Measurements from ENCODE around the gene ADAT3. TPM values are rescaled to one million over a fixed set of nuclear protein-coding genes. Genes with fewer than 3 reads are reported as not detected.
"Not testable (repeated sequence)": the region's sequence is repeated elsewhere in the genome, so short reads cannot be mapped to it uniquely, and the experiment has no call there.

ADAT3 gene
- total RNA-seq, 1 experiment from 2014 or later: 6.9 TPM

GRCh38 chr19:1880611-1881392 is 24.4 kb upstream of the ADAT3 start:
- intact Hi-C loops (cut with micrococcal nuclease): no loop called here
- peaks cover 6% of the 10 kb centered on the region for H3K36me3 Mint-ChIP-seq (ENCODE audit: insufficient read depth, unreplicated experiment)
- BruUV-seq (replicated peaks): no TSS peak
- POLR2A ChIA-PET: no interaction called here
- H3K4me3 Mint-ChIP-seq (ENCODE audit: unreplicated experiment): no peak overlapping the region
- peaks cover 22% of the 10 kb centered on the region for H3K4me1 Mint-ChIP-seq (ENCODE audit: insufficient read depth, unreplicated experiment)
- no peaks in the 10 kb centered on the region for H3K9me3 Mint-ChIP-seq (ENCODE audit: unreplicated experiment)
- CTCF ChIA-PET: no interaction called here
- TF ChIP-seq CTCF (IDR thresholded peaks at IDR 0.05; ENCODE audit: unreplicated experiment): no peak
- no peak for DNase-seq (ENCODE audit: unreplicated experiment)
- H3K27ac Mint-ChIP-seq (ENCODE audit: low read depth, unreplicated experiment): no peak overlapping the region
- H3K27me3 Mint-ChIP-seq (ENCODE audit: insufficient read depth, unreplicated experiment): no peaks in the 10 kb centered on the region

GRCh38 chr19:1881393-1882088 is 23.7 kb upstream of the ADAT3 start:
- H3K27me3 Mint-ChIP-seq (ENCODE audit: insufficient read depth, unreplicated experiment); CTCF ChIA-PET; H3K27ac Mint-ChIP-seq (ENCODE audit: low read depth, unreplicated experiment); BruUV-seq (replicated peaks); H3K4me3 Mint-ChIP-seq (ENCODE audit: unreplicated experiment); H3K36me3 Mint-ChIP-seq (ENCODE audit: insufficient read depth, unreplicated experiment); POLR2A ChIA-PET; H3K9me3 Mint-ChIP-seq (ENCODE audit: unreplicated experiment); DNase-seq (ENCODE audit: unreplicated experiment); intact Hi-C loops (cut with micrococcal nuclease): not testable (repeated sequence)
- H3K4me1 Mint-ChIP-seq (ENCODE audit: insufficient read depth, unreplicated experiment): peaks cover 22% of the 10 kb centered on the region

- no peaks in the 10 kb centered on the region for H3K9me3 Mint-ChIP-seq (ENCODE audit: unreplicated experiment)
- peaks cover 22% of the 10 kb centered on the region for H3K4me1 Mint-ChIP-seq (ENCODE audit: insufficient read depth, unreplicated experiment)
- no peak for DNase-seq (ENCODE audit: unreplicated experiment)
- no peak for TF ChIP-seq CTCF (IDR thresholded peaks at IDR 0.05; ENCODE audit: unreplicated experiment)
- ChIA-PET CTCF (no interaction called here), POLR2A (no interaction called here)
- BruUV-seq (replicated peaks): no TSS peak
- H3K27ac Mint-ChIP-seq (ENCODE audit: low read depth, unreplicated experiment): no peak overlapping the region
- no peaks in the 10 kb centered on the region for H3K27me3 Mint-ChIP-seq (ENCODE audit: insufficient read depth, unreplicated experiment)
- H3K36me3 Mint-ChIP-seq (ENCODE audit: insufficient read depth, unreplicated experiment): no peaks in the 10 kb centered on the region
- H3K4me3 Mint-ChIP-seq (ENCODE audit: unreplicated experiment): peak overlapping the region; percentile 85
- intact Hi-C loops (cut with micrococcal nuclease): no loop called here
Observed at GRCh38 chr19:1882089-1882785, 23.0 kb upstream of the ADAT3 start.

GRCh38 chr19:1882786-1883692 is 22.2 kb upstream of the ADAT3 start:
- no peaks in the 10 kb centered on the region for H3K27me3 Mint-ChIP-seq (ENCODE audit: insufficient read depth, unreplicated experiment)
- CTCF ChIA-PET: interaction anchor here (0.6 kb wide), 1 partner anchor 45 kb away, joined by 5 read pairs; no protein-coding TSS in a partner anchor
- POLR2A ChIA-PET: interaction anchor here (2.0 to 3.0 kb wide), 3 partner anchors 8 to 357 kb away, joined by 4 to 35 read pairs (median 16); no protein-coding TSS in a partner anchor
- no peaks in the 10 kb centered on the region for H3K36me3 Mint-ChIP-seq (ENCODE audit: insufficient read depth, unreplicated experiment)
- no TSS peak for BruUV-seq (replicated peaks)
- intact Hi-C loops (cut with micrococcal nuclease): no loop called here
- no peaks in the 10 kb centered on the region for H3K9me3 Mint-ChIP-seq (ENCODE audit: unreplicated experiment)
- peak overlapping the region; percentile 85 for H3K4me3 Mint-ChIP-seq (ENCODE audit: unreplicated experiment)
- H3K4me1 Mint-ChIP-seq (ENCODE audit: insufficient read depth, unreplicated experiment): peaks cover 22% of the 10 kb centered on the region
- no peak for TF ChIP-seq CTCF (IDR thresholded peaks at IDR 0.05; ENCODE audit: unreplicated experiment)
- no peak for DNase-seq (ENCODE audit: unreplicated experiment)
- peak overlapping the region; percentile 87 for H3K27ac Mint-ChIP-seq (ENCODE audit: low read depth, unreplicated experiment)
